ENCODE data around the gene PAIP2B.
A peak's percentile ranks its signal among the peaks of the same experiment; 100 is the strongest.
"Not testable (repeated sequence)": the region's sequence is repeated elsewhere in the genome, so short reads cannot be mapped to it uniquely, and the experiment has no call there.

PAIP2B gene

GRCh38 chr2:71240794-71241193, 13.9 kb upstream of the PAIP2B start:
- Histone ChIP-seq H3K27ac (no peak overlapping the region), H3K27me3 (ENCODE audit: insufficient read depth, low read depth) (no peaks in the 10 kb centered on the region), H3K4me3 (IDR thresholded peaks at IDR 0.05; ENCODE audit: insufficient read depth, low read depth, low read length) (no peak overlapping the region), H3K4me2 (peak overlapping the region; percentile 25; the same call in 1 of the 2 replicates), H3K9ac (no peak overlapping the region), H3K4me1 (ENCODE audit: low read depth, poor library complexity, severe bottlenecking) (peaks cover 24% of the 10 kb centered on the region), H4K20me1 (ENCODE audit: insufficient read depth) (no peaks in the 10 kb centered on the region), H3K36me3 (ENCODE audit: insufficient read depth) (no peaks in the 10 kb centered on the region; the same call in 1 of the 2 replicates), H2AFZ (ENCODE audit: low read depth) (no peak overlapping the region), H3K79me2 (ENCODE audit: insufficient read depth, low read depth) (no peaks in the 10 kb centered on the region)
- no peak for TF ChIP-seq CTCF (conservative IDR thresholded peaks at IDR 0.05; ENCODE audit: low read depth, low read length)

GRCh38 chr2:71238089-71238488, 11.2 kb upstream of the PAIP2B start:
- Histone ChIP-seq H3K79me2 (ENCODE audit: insufficient read depth, low read depth) (no peaks in the 10 kb centered on the region), H3K4me1 (ENCODE audit: low read depth, poor library complexity, severe bottlenecking) (peaks cover 24% of the 10 kb centered on the region), H4K20me1 (ENCODE audit: insufficient read depth) (no peaks in the 10 kb centered on the region), H3K36me3 (ENCODE audit: insufficient read depth) (no peaks in the 10 kb centered on the region; the same call in 1 of the 2 replicates), H3K27me3 (ENCODE audit: insufficient read depth, low read depth) (no peaks in the 10 kb centered on the region), H3K27ac (no peak overlapping the region), H3K4me2 (no peak overlapping the region), H3K9ac (no peak overlapping the region), H2AFZ (ENCODE audit: low read depth) (no peak overlapping the region), H3K4me3 (IDR thresholded peaks at IDR 0.05; ENCODE audit: insufficient read depth, low read depth, low read length) (no peak overlapping the region)
- no peak for TF ChIP-seq CTCF (conservative IDR thresholded peaks at IDR 0.05; ENCODE audit: low read depth, low read length)

- Histone ChIP-seq H3K4me3 (IDR thresholded peaks at IDR 0.05; ENCODE audit: insufficient read depth, low read depth, low read length) (no peak overlapping the region), H3K4me2 (no peak overlapping the region), H3K4me1 (ENCODE audit: low read depth, poor library complexity, severe bottlenecking) (peaks cover 14% of the 10 kb centered on the region), H3K27ac (no peak overlapping the region), H3K36me3 (ENCODE audit: insufficient read depth) (no peaks in the 10 kb centered on the region), H4K20me1 (ENCODE audit: insufficient read depth) (no peaks in the 10 kb centered on the region), H3K9ac (no peak overlapping the region), H3K27me3 (ENCODE audit: insufficient read depth, low read depth) (no peaks in the 10 kb centered on the region), H2AFZ (ENCODE audit: low read depth) (no peak overlapping the region), H3K79me2 (ENCODE audit: insufficient read depth, low read depth) (no peaks in the 10 kb centered on the region)
- TF ChIP-seq CTCF (conservative IDR thresholded peaks at IDR 0.05; ENCODE audit: low read depth, low read length), result no peak
Observed at GRCh38 chr2:71235930-71236587, 9.2 kb upstream of the PAIP2B start.

- H3K4me2 ChIP-seq; H4K20me1 ChIP-seq (ENCODE audit: insufficient read depth); H3K9ac ChIP-seq; H3K4me1 ChIP-seq (ENCODE audit: low read depth, poor library complexity, severe bottlenecking); H3K27ac ChIP-seq; H3K79me2 ChIP-seq (ENCODE audit: insufficient read depth, low read depth); H3K4me3 ChIP-seq (IDR thresholded peaks at IDR 0.05; ENCODE audit: insufficient read depth, low read depth, low read length); H3K27me3 ChIP-seq (ENCODE audit: insufficient read depth, low read depth); H2AFZ ChIP-seq (ENCODE audit: low read depth); H3K36me3 ChIP-seq (ENCODE audit: insufficient read depth): not testable (repeated sequence)
Observed at GRCh38 chr2:71233072-71233471, 6.2 kb upstream of the PAIP2B start.
